Hematopoietic multipotent progenitor cell treated with erythropoietin and hydrocortisone succinate and interleukin-3 and kit ligand, for 4 days (in vitro differentiated cells): ENCODE measurements around the gene CAMTA1.

Experiments used
- DNase-seq: peaks from one replicate; pipeline ENCODE4 v3.0.0-alpha.2; 2015

CAMTA1 gene

DNA sequence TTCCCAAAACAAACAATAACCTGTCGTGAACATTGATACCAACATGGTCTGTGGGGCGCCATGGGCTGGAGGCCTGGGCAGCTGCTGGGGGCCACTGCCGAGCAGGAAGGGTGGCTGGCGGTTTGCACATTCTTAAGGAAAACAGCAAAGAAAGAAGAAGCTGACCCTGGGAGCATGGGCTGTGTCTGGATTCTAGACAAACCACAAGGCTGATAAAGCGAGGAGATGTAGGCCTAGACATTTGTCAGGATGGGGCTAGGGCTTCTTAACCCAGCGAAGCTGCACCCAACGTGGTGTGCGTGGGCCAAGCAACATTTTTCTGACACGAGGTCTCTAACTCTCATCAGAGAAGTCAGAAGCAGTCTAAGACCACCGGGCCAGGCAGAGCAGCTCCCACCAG, 663.7 kb downstream of the CAMTA1 start:
- DNase-seq, result no peak

DNA sequence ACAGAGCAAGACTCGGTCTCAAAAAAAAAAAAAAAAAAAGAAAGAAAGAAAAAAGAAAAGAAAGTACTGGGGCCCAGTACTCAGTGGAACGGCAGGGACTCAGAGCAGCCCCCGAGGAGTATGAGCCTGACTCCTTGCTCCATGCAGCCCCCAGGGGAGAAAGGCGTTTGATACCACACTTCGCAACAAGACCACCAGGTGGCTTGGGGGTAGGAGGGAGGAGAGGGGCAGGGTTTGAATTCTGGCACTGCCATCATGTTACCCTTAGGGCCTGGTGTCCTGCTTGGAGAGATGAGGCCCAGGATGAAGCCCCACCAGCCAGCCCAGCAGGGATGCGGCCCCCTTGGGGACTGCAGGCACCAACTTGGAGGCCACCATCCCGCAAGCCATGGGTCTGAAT, 664.5 kb downstream of the CAMTA1 start:
- DNase-seq, result no peak

DNA sequence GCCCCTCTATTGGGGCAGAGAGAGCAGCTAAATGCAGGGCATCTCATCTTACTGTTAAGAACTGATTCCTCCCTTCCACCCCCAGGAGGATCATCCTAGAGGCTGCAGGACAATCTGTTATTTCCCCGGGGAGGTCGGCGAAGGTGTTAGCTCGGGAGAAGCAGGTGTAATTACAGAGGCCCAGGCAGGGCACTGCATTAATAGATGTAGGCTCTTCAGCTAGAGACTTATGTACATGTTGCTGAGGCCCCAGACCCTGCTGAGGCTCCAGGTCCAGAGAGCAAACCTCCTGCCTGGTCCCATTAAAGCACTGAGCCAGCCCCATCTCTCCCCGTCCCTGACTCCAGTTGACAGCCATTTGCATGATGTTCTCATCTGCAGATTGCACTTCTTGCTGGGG, 665.6 kb downstream of the CAMTA1 start:
- DNase-seq, result no peak

- DNase-seq, result no peak
These were observed 667.8 kb downstream of the CAMTA1 start for GRCh38 chr1:7453038-7453437.

GRCh38 chr1:7454052-7454815, 669.0 kb downstream of the CAMTA1 start:
- peak; percentile 52 for DNase-seq

DNA sequence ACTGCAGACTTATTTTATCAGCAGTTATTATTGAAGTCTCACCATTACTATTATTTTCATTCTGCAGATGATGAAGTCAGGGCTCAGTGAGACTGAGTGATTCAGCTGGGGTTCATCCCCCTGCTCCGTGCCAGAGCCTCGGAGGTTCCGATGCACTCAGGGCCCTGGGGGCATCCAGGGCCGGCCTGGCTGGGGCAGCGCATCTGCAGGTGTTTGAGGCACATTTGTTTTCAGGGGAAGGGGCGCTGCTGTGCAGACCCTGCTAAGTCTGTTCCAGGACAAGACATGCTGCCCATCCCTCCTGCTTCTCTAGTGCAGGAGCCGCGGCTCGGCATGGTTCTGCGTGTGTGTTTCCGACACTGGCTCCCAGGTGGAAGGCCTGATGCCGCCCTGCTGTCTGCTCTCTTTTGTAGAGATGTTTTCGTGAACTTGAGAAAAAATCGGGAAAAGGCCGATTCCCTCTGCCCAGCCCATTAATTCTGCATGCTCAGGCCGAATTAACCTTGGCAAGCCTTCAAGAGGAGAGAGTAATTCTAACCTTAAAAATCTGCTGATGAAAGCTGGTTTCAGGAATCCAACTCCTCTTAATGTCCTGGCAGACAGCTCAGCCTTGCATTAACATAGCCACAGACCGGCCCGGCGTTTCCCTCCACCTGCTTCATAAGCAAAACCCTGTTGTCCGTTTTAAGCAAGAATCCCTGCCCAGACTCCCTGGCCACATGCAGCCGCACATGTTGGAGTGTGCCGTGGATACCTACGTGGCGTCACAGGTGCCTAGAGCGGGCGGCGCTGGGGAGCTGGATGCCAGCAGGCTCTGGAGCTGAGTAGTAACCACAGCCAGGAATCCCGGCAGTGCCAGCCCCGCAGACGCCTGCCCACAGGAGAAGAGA, 669.9 kb downstream of the CAMTA1 start:
- DNase-seq, result no peak

- no peak for DNase-seq
These were observed 670.8 kb downstream of the CAMTA1 start for GRCh38 chr1:7455796-7456721.

DNA sequence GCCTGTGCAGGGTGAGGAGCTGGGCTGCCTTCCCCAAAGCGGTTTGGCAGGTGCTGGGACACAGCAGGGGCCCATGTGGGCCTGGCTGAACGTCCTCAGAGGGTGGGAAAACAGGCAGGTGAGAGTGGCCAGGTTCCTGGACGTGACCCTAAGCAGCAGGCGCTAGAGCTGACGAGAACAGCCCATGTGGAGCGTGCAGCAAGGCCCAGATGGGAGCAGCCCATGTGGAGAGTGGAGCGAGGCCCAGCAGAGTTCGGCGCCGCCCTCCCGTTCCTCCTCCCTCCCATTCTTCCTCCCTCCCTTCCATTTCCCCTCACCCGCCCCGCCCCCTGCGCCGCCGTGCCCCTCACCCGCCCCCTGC, 671.4 kb downstream of the CAMTA1 start:
- DNase-seq, result no peak

- DNase-seq, result peak; percentile 32
These were observed 672.6 kb downstream of the CAMTA1 start for GRCh38 chr1:7457811-7458210.

- DNase-seq, result no peak
These were observed 673.7 kb downstream of the CAMTA1 start for GRCh38 chr1:7458946-7459345.

DNA sequence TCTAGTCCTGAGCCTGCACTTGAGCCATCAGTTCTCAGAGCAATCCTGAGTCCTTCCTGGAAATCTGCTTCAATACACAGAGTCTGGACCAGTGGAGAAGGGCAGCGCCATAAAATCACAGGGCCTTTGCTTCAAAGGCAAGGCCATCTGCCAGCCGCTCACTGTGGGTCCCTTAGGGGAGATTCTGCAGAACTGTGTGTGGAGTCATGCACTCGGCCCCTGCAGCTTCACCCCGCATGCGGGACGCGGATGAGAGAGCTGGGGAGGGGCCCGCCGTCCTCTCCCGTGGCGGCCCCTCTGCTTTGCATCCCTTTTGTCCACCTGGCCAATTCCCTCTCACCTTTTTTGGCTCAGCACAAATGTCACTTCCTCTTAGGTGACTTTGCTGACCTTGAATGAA, 674.7 kb downstream of the CAMTA1 start:
- DNase-seq, result no peak

DNA sequence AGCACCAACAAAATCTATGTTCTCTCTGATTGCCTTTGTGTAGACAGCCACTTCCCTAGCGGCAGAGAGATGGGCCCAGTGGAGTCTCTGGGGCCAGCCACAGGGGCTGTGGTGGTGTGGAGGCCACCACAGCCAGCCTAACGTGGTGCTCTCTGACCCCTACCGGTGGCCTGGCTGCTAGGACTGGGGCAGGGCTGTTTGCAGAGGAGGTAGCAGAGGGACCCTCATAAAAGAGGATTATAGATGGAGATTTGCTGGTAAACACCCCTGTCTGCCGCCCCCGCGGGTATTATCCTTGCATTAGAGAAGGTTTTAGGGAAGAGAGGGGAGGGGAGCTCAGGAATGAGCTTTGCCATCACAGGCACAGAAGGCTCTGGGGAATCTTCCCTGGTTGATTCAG, 675.6 kb downstream of the CAMTA1 start:
- DNase-seq, result no peak

- no peak for DNase-seq
These were observed 677.4 kb downstream of the CAMTA1 start for GRCh38 chr1:7462617-7463016.

- no peak for DNase-seq
These were observed 678.3 kb downstream of the CAMTA1 start for GRCh38 chr1:7463526-7463925.

- DNase-seq, result no peak
These were observed 679.5 kb downstream of the CAMTA1 start for GRCh38 chr1:7464736-7465135.

DNA sequence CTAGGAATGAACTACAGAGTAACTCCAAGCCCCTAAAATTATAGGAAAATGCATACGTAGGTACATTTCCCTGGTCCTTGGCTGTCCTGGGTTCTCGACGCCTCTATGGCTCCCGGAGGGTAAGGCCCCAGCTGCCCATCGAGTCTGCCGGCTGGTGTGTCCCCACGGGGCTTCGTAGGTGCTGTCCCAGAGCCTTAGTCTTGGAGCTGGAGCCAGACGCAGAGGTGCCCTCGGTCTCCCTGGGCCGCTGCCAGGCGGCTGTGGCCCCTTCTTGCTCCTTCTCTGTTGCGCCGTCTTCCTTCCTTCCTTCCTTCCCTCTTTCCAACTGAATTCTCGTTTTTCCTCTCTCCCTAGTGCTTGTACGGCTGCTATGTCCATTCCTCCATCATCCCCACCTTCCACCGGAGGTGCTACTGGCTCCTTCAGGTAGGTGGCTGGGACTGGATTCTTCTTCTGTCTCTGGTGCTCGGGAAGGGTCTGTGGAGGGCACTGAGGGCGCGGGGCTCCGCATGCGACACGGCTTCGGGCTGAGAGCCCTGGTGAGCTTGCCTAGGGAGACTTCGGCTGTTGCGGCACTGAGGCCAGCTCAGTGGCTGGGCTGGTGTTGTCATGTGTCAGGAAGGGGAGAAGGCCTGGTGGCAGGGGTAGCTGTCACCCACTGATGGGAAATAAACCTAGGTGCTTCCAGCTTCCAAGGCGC, 682.4 kb downstream of the CAMTA1 start:
- DNase-seq, result no peak

DNA sequence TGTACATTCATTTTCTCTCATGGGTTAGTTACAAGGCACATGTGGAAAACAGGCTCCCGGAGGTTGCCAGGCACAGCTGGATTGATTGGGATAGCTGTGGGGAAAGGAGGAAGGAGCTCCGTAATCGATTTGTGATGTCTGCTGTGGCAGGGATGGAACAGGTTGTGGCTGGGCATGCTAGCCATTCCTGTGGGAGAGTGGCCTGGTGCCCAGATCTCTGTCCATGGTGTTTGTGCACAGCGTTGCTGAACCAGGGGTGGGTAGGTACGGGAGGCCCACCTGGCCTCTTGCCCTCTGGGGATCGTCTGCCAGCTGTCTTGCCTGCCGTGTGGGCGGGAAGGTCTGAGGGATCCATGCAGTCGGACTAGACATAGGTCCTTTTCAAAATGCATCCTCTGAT, 683.0 kb downstream of the CAMTA1 start:
- no peak for DNase-seq

DNA sequence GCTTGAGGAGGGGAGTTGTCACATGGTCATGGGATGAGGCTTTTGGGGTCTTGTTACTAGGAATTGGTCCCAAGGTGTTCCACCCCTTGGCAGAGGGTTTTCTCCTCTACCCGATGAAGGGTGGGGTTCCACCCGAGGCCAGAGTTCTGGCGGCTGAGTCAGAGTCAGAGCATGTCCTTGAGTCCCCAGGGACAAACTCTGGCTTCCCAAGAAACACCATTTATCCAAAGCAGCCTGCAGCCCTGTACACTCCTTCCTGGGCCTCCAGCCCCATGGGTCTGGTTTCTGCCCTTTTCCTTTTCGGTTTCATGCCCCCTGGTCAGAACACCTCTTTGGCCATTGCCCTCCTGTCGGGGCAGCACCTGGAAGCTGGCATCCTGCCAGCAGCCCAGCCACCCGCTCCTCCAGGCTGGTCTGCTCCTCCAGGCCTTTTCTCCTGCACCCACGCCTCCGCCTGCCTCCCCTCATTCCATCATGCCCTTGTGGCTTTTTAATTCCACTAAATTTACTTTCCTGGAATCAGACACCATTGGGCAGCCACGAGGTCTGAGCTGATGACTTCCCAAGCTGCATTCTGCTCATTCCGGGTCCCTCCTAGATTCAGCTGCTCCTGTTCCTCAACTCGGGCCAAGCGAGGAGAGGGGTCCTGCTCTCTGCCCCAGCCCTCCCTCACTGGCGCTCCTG, 684.1 kb downstream of the CAMTA1 start:
- DNase-seq, result no peak

- no peak for DNase-seq
These were observed 685.8 kb downstream of the CAMTA1 start for GRCh38 chr1:7470904-7471638.

- DNase-seq, result no peak
These were observed 686.6 kb downstream of the CAMTA1 start for GRCh38 chr1:7471836-7472235.
